PFSK-1 (cell line): ENCODE data around the gene LANCL1.

Experiments used
- POLR2AphosphoS5 ChIP-seq: IDR thresholded peaks from 2 replicates; pipeline ENCODE4 v1.6.1; 2012; ENCODE audit warnings: low read depth, mild to moderate bottlenecking, control low read depth, low read length, moderate library complexity
- REST ChIP-seq, 2 experiments: IDR thresholded peaks; 2 replicates each; pipeline versions ENCODE4 v1.6.1 to v1.8.0; 2011 to 2012; ENCODE audit warnings: low read depth in 2 of 2, low read length in 2 of 2, control low read depth in 1 of 2, inconsistent platforms in 1 of 2, mild to moderate bottlenecking in 1 of 2, moderate library complexity in 1 of 2; ENCODE audit not compliant: insufficient read depth in 1 of 2
- SIN3A ChIP-seq: IDR thresholded peaks from 2 replicates; pipeline ENCODE4 v1.6.1; 2012; ENCODE audit warnings: mild to moderate bottlenecking, low read length, moderate library complexity, borderline replicate concordance; ENCODE audit not compliant: insufficient read depth
- TAF1 ChIP-seq: IDR thresholded peaks from 2 replicates; pipeline ENCODE4 v1.6.1; 2012; ENCODE audit warnings: low read length, control low read depth, borderline replicate concordance; ENCODE audit not compliant: insufficient read depth

DNA sequence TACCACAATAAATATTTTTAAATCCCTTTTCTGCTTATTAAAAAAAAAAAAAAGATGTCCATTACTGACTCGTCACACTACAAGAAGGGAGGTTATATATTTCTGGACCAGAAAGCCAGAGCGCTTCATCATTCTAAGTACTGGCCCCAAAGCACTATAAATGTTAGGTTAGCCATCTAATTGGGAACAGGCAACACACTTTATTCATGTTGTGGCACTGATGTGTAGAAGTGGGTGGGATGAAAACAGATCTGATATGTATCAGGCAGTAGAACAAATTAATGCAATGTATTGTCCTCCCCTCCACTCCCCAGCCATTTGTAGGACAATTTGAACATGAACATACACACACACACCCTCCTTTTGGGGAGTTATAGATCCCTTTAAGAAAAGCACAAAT is 24.4 kb downstream of the LANCL1 start:
- no peak for TF ChIP-seq POLR2AphosphoS5
- TF ChIP-seq TAF1, result no peak
- TF ChIP-seq SIN3A, result no peak
- TF ChIP-seq REST (IDR thresholded peaks at IDR 0.05; ENCODE audit: insufficient read depth in 1 of 2, low read depth in 2 of 2, low read length in 2 of 2), result no peak
